Lower lobe of right lung (tissue), 2 donors: Measurements from ENCODE around the gene HTRA1. TPM values are rescaled to one million over a fixed set of nuclear protein-coding genes. Genes with fewer than 3 reads are reported as not detected.

ENCODE experiments used
- ATAC-seq, 2 donors: fragments of 200-7000 bp; cut with Tn5 transposase; one replicate each; pipeline ENCODE4 v1.9.1; 2020 to 2022; ENCODE audit warnings: mild to moderate bottlenecking in 2 of 2, moderate library complexity in 2 of 2
- DNase-seq: peaks from one replicate; pipeline ENCODE4 v3.0.0-alpha.2; 2020
- H3K27ac ChIP-seq: fragments of 200-600 bp; one replicate; pipeline ENCODE4 v1.8.0; 2022
- H3K27me3 ChIP-seq: fragments of 200-600 bp; one replicate; pipeline ENCODE4 v1.8.0; 2022; ENCODE audit warnings: low read depth
- H3K36me3 ChIP-seq: fragments of 200-600 bp; one replicate; pipeline ENCODE4 v1.8.0; 2022; ENCODE audit warnings: mild to moderate bottlenecking
- H3K4me1 ChIP-seq: fragments of 200-600 bp; one replicate; pipeline ENCODE4 v1.8.0; 2022
- H3K4me3 ChIP-seq: fragments of 200-600 bp; one replicate; pipeline ENCODE4 v1.8.0; 2022; ENCODE audit warnings: mild to moderate bottlenecking
- H3K9me3 ChIP-seq: fragments of 200-600 bp; one replicate; pipeline ENCODE4 v1.8.0; 2022
- intact Hi-C: fragments of 100-400 bp; cut with DNase I; formaldehyde crosslinking; loops from one replicate; pipeline ENCODE4 v1.11.0; 2022
- total RNA-seq: library from RNA; stranded (reverse); fragmentation: NEBNext Ultra II Directional; extraction: Animal tissue kit (Norgen Biotek cat#: 25700); gene quantifications from one replicate; pipeline ENCODE4 v1.2.1, GENCODE V29; 2021
- TF ChIP-seq, protein P1 (sequence below): fragments of 200-600 bp; IDR thresholded peaks from one replicate; pipeline ENCODE4 v1.8.0; 2022; ENCODE audit warnings: antibody characterized with exemption, mild to moderate bottlenecking
- donor health status: DM: no; HTN: yes; CAD: no; lungs with severe emphysema.

The HTRA1 gene
- total RNA-seq, 1 donor from 2014 or later, result 45.3 TPM

GRCh38 chr10:122546242-122546641 lies 84.9 kb downstream of the HTRA1 start:
- intact Hi-C loops, result no loop called here
- no peak overlapping the region for H3K4me3 ChIP-seq
- no peak overlapping the region for H3K27ac ChIP-seq
- H3K9me3 ChIP-seq, result no peaks in the 10 kb centered on the region
- no peaks in the 10 kb centered on the region for H3K36me3 ChIP-seq
- H3K27me3 ChIP-seq, result no peaks in the 10 kb centered on the region
- TF ChIP-seq, protein P1, sequence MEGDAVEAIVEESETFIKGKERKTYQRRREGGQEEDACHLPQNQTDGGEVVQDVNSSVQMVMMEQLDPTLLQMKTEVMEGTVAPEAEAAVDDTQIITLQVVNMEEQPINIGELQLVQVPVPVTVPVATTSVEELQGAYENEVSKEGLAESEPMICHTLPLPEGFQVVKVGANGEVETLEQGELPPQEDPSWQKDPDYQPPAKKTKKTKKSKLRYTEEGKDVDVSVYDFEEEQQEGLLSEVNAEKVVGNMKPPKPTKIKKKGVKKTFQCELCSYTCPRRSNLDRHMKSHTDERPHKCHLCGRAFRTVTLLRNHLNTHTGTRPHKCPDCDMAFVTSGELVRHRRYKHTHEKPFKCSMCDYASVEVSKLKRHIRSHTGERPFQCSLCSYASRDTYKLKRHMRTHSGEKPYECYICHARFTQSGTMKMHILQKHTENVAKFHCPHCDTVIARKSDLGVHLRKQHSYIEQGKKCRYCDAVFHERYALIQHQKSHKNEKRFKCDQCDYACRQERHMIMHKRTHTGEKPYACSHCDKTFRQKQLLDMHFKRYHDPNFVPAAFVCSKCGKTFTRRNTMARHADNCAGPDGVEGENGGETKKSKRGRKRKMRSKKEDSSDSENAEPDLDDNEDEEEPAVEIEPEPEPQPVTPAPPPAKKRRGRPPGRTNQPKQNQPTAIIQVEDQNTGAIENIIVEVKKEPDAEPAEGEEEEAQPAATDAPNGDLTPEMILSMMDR, result no peak
- no peak for DNase-seq
- no peak for ATAC-seq
- H3K4me1 ChIP-seq, result peaks cover 16% of the 10 kb centered on the region

DNA sequence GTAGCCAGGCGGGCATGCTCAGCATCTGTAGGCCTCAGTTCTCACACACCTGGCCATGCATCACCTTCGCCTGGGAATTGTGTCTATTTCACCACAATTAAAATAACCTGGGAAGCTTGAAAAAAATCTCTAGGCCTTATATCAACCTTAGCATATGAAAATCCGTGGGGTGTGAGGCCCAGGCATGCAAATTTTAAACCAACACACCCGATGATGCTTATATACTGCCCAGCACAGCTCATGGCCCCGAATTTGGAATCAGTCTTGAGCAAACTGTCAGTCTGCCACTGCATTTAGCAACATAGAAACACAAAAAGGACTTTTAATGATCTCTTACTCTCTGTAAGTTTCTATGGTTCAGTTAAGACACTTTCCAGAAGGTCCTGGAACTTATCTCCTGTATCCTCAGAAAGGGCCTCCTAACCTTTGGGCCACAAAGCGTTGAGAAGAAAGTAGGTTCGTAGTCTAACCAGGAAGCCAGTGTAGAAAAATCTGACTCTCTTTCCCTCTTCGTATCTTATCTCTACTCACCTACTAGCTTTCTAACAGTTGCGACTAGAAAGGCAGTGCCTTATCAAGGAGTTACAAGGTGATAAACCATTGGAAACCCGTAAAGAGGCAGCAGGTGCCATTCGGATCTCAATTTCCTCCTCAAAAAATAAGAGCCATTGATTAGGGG lies 87.2 kb downstream of the HTRA1 start:
- Histone ChIP-seq H3K4me3 (no peak overlapping the region), H3K27ac (no peak overlapping the region), H3K9me3 (no peaks in the 10 kb centered on the region), H3K27me3 (no peaks in the 10 kb centered on the region), H3K36me3 (no peaks in the 10 kb centered on the region), H3K4me1 (peaks cover 10% of the 10 kb centered on the region)
- TF ChIP-seq, protein P1, result no peak
- ATAC-seq (no peak), DNase-seq (no peak)
- intact Hi-C loops, result no loop called here

- DNase-seq (no peak), ATAC-seq (no peak)
- Histone ChIP-seq H3K27ac (no peak overlapping the region), H3K4me1 (peaks cover 10% of the 10 kb centered on the region), H3K36me3 (no peaks in the 10 kb centered on the region), H3K9me3 (no peaks in the 10 kb centered on the region), H3K27me3 (no peaks in the 10 kb centered on the region), H3K4me3 (no peak overlapping the region)
- TF ChIP-seq, protein P1, result no peak
- intact Hi-C loops, result no loop called here
These were observed 88.3 kb downstream of the HTRA1 start for GRCh38 chr10:122549636-122550035.

- intact Hi-C loops, result no loop called here
- H3K27me3 ChIP-seq, result no peaks in the 10 kb centered on the region
- no peak for DNase-seq
- no peak overlapping the region for H3K4me3 ChIP-seq
- no peaks in the 10 kb centered on the region for H3K36me3 ChIP-seq
- H3K27ac ChIP-seq, result no peak overlapping the region
- H3K4me1 ChIP-seq, result peaks cover 10% of the 10 kb centered on the region
- TF ChIP-seq, protein P1, result no peak
- ATAC-seq, result no peak
- H3K9me3 ChIP-seq, result no peaks in the 10 kb centered on the region
These were observed 89.1 kb downstream of the HTRA1 start for GRCh38 chr10:122550427-122550826.

- no peak for ATAC-seq
- Histone ChIP-seq H3K4me1 (peaks cover 10% of the 10 kb centered on the region), H3K27me3 (no peaks in the 10 kb centered on the region), H3K4me3 (no peak overlapping the region), H3K27ac (no peak overlapping the region), H3K9me3 (no peaks in the 10 kb centered on the region), H3K36me3 (no peaks in the 10 kb centered on the region)
- intact Hi-C loops, result no loop called here
- TF ChIP-seq, protein P1, result no peak
- DNase-seq, result no peak
These were observed 89.6 kb downstream of the HTRA1 start for GRCh38 chr10:122550983-122551382.
